ENCODE results near the gene OSBPL8.

GRCh38 chr12:76537923-76538322 is 21.6 kb downstream of the OSBPL8 start:
- TF ChIP-seq, protein P1, sequence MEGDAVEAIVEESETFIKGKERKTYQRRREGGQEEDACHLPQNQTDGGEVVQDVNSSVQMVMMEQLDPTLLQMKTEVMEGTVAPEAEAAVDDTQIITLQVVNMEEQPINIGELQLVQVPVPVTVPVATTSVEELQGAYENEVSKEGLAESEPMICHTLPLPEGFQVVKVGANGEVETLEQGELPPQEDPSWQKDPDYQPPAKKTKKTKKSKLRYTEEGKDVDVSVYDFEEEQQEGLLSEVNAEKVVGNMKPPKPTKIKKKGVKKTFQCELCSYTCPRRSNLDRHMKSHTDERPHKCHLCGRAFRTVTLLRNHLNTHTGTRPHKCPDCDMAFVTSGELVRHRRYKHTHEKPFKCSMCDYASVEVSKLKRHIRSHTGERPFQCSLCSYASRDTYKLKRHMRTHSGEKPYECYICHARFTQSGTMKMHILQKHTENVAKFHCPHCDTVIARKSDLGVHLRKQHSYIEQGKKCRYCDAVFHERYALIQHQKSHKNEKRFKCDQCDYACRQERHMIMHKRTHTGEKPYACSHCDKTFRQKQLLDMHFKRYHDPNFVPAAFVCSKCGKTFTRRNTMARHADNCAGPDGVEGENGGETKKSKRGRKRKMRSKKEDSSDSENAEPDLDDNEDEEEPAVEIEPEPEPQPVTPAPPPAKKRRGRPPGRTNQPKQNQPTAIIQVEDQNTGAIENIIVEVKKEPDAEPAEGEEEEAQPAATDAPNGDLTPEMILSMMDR (conservative IDR thresholded peaks at IDR 0.05; ENCODE audit: low read depth in 2 of 2), result no peak
- TF ChIP-seq NANOG (IDR thresholded peaks at IDR 0.05; ENCODE audit: borderline replicate concordance), result no peak
- no peak for TF ChIP-seq POLR2AphosphoS5 (IDR thresholded peaks at IDR 0.05; ENCODE audit: low read depth)
- no peak for TF ChIP-seq EZH2phosphoT487 (IDR thresholded peaks at IDR 0.05; ENCODE audit: unreplicated experiment)
- no peak for TF ChIP-seq REST (IDR thresholded peaks at IDR 0.05; ENCODE audit: unreplicated experiment)

Data from GM23338 (cell line).